Bronchial epithelial cell (primary cell): ENCODE data around the gene PSMD13. TPM values are rescaled to one million over a fixed set of nuclear protein-coding genes. Genes with fewer than 3 reads are reported as not detected.
A peak's percentile ranks its signal among the peaks of the same experiment; 100 is the strongest.

ENCODE experiments used
- DNase-seq: peaks from one replicate; pipeline ENCODE4 v3.0.0-alpha.2; 2010; ENCODE audit warnings: low read depth
- FAIRE-seq: peaks from 2 replicates; lab custom pipeline; 2011; peaks lifted over from hg19 to GRCh38; lab: Jason Lieb, UNC
- H3K27me3 ChIP-seq: 2 replicates; pipeline ENCODE4 v1.5.1; 2011; ENCODE audit warnings: low read length; ENCODE audit not compliant: control insufficient read depth, insufficient read depth
- H3K36me3 ChIP-seq: 2 replicates; pipeline ENCODE4 v1.5.1; 2011; ENCODE audit warnings: low read length; ENCODE audit not compliant: control insufficient read depth, insufficient read depth
- H3K4me3 ChIP-seq: 2 replicates; pipeline ENCODE4 v1.5.1; 2011; ENCODE audit warnings: mild to moderate bottlenecking, low read depth, low read length, control low read depth
- CTCF ChIP-seq: IDR thresholded peaks from 2 replicates; pipeline ENCODE4 v1.5.1; 2011; ENCODE audit warnings: mild to moderate bottlenecking, moderate library complexity, low read length, control low read depth, inconsistent platforms; ENCODE audit not compliant: insufficient read depth, severe bottlenecking
- total RNA-seq: library from RNA; depleted of rRNA; stranded (reverse); fragments of >200 nt; gene quantifications from 2 replicates; pipeline ENCODE4 v1.2.1, GENCODE V29; 2014

PSMD13 gene
- total RNA-seq, 1 donor from 2014 or later = 146 TPM

- FAIRE-seq (no peak), DNase-seq (peak; percentile 45)
- no peak overlapping the region for H3K4me3 ChIP-seq
- TF ChIP-seq CTCF = no peak
- no peaks in the 10 kb centered on the region for H3K36me3 ChIP-seq
- H3K27me3 ChIP-seq = peaks cover 3% of the 10 kb centered on the region
Observed at GRCh38 chr11:269146-269890, 32.5 kb downstream of the PSMD13 start.

GRCh38 chr11:270451-271318 is 33.9 kb downstream of the PSMD13 start:
- peaks cover 3% of the 10 kb centered on the region for H3K27me3 ChIP-seq
- no peak overlapping the region for H3K4me3 ChIP-seq
- no peak for TF ChIP-seq CTCF
- FAIRE-seq (no peak), DNase-seq (no peak)
- H3K36me3 ChIP-seq = no peaks in the 10 kb centered on the region

GRCh38 chr11:271319-271715 is 34.5 kb downstream of the PSMD13 start:
- Histone ChIP-seq H3K4me3 (no peak overlapping the region), H3K36me3 (no peaks in the 10 kb centered on the region), H3K27me3 (peaks cover 3% of the 10 kb centered on the region)
- no peak for TF ChIP-seq CTCF
- DNase-seq (no peak), FAIRE-seq (no peak)

- no peak for TF ChIP-seq CTCF
- no peaks in the 10 kb centered on the region for H3K36me3 ChIP-seq
- no peak for DNase-seq
- peaks cover 3% of the 10 kb centered on the region for H3K27me3 ChIP-seq
- FAIRE-seq = no peak
- H3K4me3 ChIP-seq = no peak overlapping the region
Observed at GRCh38 chr11:272195-272930, 35.6 kb downstream of the PSMD13 start.

- FAIRE-seq = no peak
- DNase-seq = no peak
- H3K36me3 ChIP-seq = no peaks in the 10 kb centered on the region
- peaks cover 3% of the 10 kb centered on the region for H3K27me3 ChIP-seq
- no peak overlapping the region for H3K4me3 ChIP-seq
- no peak for TF ChIP-seq CTCF
Observed at GRCh38 chr11:272931-273198, 36.1 kb downstream of the PSMD13 start.
